ENCODE data around the gene RHOJ. TPM values are rescaled to one million over a fixed set of nuclear protein-coding genes. Genes with fewer than 3 reads are reported as not detected.
A peak's percentile ranks its signal among the peaks of the same experiment; 100 is the strongest.

RHOJ gene
- polyA plus RNA-seq, 4 donors: 0.45 to 11.1 (median 5.9) TPM

GRCh38 chr14:63210812-63211211 lies 6.6 kb downstream of the RHOJ start:
- Histone ChIP-seq H3K27me3 (ENCODE audit: control insufficient read depth in 3 of 3, insufficient read depth in 3 of 3, low read length in 3 of 3) (no peaks in the 10 kb centered on the region), H3K4me3 (ENCODE audit: low read depth in 1 of 3, low read length in 3 of 3) (no peak overlapping the region), H3K36me3 (ENCODE audit: control insufficient read depth in 3 of 3, insufficient read depth in 2 of 3, low read depth in 1 of 3, low read length in 3 of 3) (no peaks in the 10 kb centered on the region), H3K9me3 (ENCODE audit: control insufficient read depth in 2 of 2, insufficient read depth in 1 of 2, low read depth in 1 of 2, low read length in 1 of 2) (no peaks in the 10 kb centered on the region), H3K4me1 (ENCODE audit: control insufficient read depth in 3 of 3, insufficient read depth in 2 of 3, low read depth in 1 of 3, low read length in 2 of 3) (peaks cover 0 to 3% (median 0%) of the 10 kb centered on the region in 3 donors), H3K27ac (ENCODE audit: low read depth in 1 of 3, low read length in 2 of 3) (no peak overlapping the region)
- DNase-seq (no peak), FAIRE-seq (no peak)
- 0% methylated on average over 1 of the region's 1 CpG for WGBS, 3 donors

GRCh38 chr14:63212209-63212608 lies 8.0 kb downstream of the RHOJ start:
- Histone ChIP-seq H3K4me1 (ENCODE audit: control insufficient read depth in 3 of 3, insufficient read depth in 2 of 3, low read depth in 1 of 3, low read length in 2 of 3) (peaks cover 0 to 3% (median 0%) of the 10 kb centered on the region in 3 donors), H3K4me3 (ENCODE audit: low read depth in 1 of 3, low read length in 3 of 3) (no peak overlapping the region), H3K27ac (ENCODE audit: low read depth in 1 of 3, low read length in 2 of 3) (no peak overlapping the region), H3K27me3 (ENCODE audit: control insufficient read depth in 3 of 3, insufficient read depth in 3 of 3, low read length in 3 of 3) (no peaks in the 10 kb centered on the region), H3K9me3 (ENCODE audit: control insufficient read depth in 2 of 2, insufficient read depth in 1 of 2, low read depth in 1 of 2, low read length in 1 of 2) (no peaks in the 10 kb centered on the region), H3K36me3 (ENCODE audit: control insufficient read depth in 3 of 3, insufficient read depth in 2 of 3, low read depth in 1 of 3, low read length in 3 of 3) (no peaks in the 10 kb centered on the region)
- WGBS, 3 donors: 58 to 80% (median 71%) methylated on average over 2 of the region's 2 CpGs
- DNase-seq: no peak
- no peak for FAIRE-seq

GRCh38 chr14:63212776-63213500 lies 8.7 kb downstream of the RHOJ start:
- Histone ChIP-seq H3K4me1 (ENCODE audit: control insufficient read depth in 3 of 3, insufficient read depth in 2 of 3, low read depth in 1 of 3, low read length in 2 of 3) (peaks cover 0 to 3% (median 0%) of the 10 kb centered on the region in 3 donors), H3K27me3 (ENCODE audit: control insufficient read depth in 3 of 3, insufficient read depth in 3 of 3, low read length in 3 of 3) (no peaks in the 10 kb centered on the region), H3K36me3 (ENCODE audit: control insufficient read depth in 3 of 3, insufficient read depth in 2 of 3, low read depth in 1 of 3, low read length in 3 of 3) (no peaks in the 10 kb centered on the region), H3K4me3 (ENCODE audit: low read depth in 1 of 3, low read length in 3 of 3) (no peak overlapping the region), H3K9me3 (ENCODE audit: control insufficient read depth in 2 of 2, insufficient read depth in 1 of 2, low read depth in 1 of 2, low read length in 1 of 2) (no peaks in the 10 kb centered on the region), H3K27ac (ENCODE audit: low read depth in 1 of 3, low read length in 2 of 3) (no peak overlapping the region)
- no peak for FAIRE-seq
- DNase-seq: no peak
- 85 to 88% (median 87%) methylated on average over 2 of the region's 2 CpGs for WGBS, 3 donors

- Histone ChIP-seq H3K4me3 (ENCODE audit: low read depth in 1 of 3, low read length in 3 of 3) (no peak overlapping the region), H3K9me3 (ENCODE audit: control insufficient read depth in 2 of 2, insufficient read depth in 1 of 2, low read depth in 1 of 2, low read length in 1 of 2) (no peaks in the 10 kb centered on the region), H3K27me3 (ENCODE audit: control insufficient read depth in 3 of 3, insufficient read depth in 3 of 3, low read length in 3 of 3) (no peaks in the 10 kb centered on the region), H3K36me3 (ENCODE audit: control insufficient read depth in 3 of 3, insufficient read depth in 2 of 3, low read depth in 1 of 3, low read length in 3 of 3) (no peaks in the 10 kb centered on the region), H3K4me1 (ENCODE audit: control insufficient read depth in 3 of 3, insufficient read depth in 2 of 3, low read depth in 1 of 3, low read length in 2 of 3) (peaks cover 0 to 3% (median 0%) of the 10 kb centered on the region in 3 donors), H3K27ac (ENCODE audit: low read depth in 1 of 3, low read length in 2 of 3) (peak overlapping the region in 1 of 3 donors; percentile 53)
- WGBS, 3 donors: 71 to 81% (median 73%) methylated on average over 5 of the region's 5 CpGs
- no peak for FAIRE-seq
- no peak for DNase-seq
Observed at GRCh38 chr14:63214417-63215196, 10.4 kb downstream of the RHOJ start.

- DNase-seq: no peak
- H3K4me1 ChIP-seq (ENCODE audit: control insufficient read depth in 3 of 3, insufficient read depth in 2 of 3, low read depth in 1 of 3, low read length in 2 of 3): peaks cover 0 to under 1% (median 0%) of the 10 kb centered on the region in 3 donors
- 59 to 84% (median 72%) methylated on average over 3 of the region's 3 CpGs for WGBS, 3 donors
- H3K4me3 ChIP-seq (ENCODE audit: low read depth in 1 of 3, low read length in 3 of 3): no peak overlapping the region
- no peaks in the 10 kb centered on the region for H3K36me3 ChIP-seq (ENCODE audit: control insufficient read depth in 3 of 3, insufficient read depth in 2 of 3, low read depth in 1 of 3, low read length in 3 of 3)
- H3K9me3 ChIP-seq (ENCODE audit: control insufficient read depth in 2 of 2, insufficient read depth in 1 of 2, low read depth in 1 of 2, low read length in 1 of 2): no peaks in the 10 kb centered on the region
- no peak for FAIRE-seq
- H3K27me3 ChIP-seq (ENCODE audit: control insufficient read depth in 3 of 3, insufficient read depth in 3 of 3, low read length in 3 of 3): peaks cover 0 to 2% (median 0%) of the 10 kb centered on the region in 3 donors
- no peak overlapping the region for H3K27ac ChIP-seq (ENCODE audit: low read depth in 1 of 3, low read length in 2 of 3)
Observed at GRCh38 chr14:63220526-63220925, 16.3 kb downstream of the RHOJ start.

GRCh38 chr14:63223596-63223995 lies 19.4 kb downstream of the RHOJ start:
- Histone ChIP-seq H3K4me1 (ENCODE audit: control insufficient read depth in 3 of 3, insufficient read depth in 2 of 3, low read depth in 1 of 3, low read length in 2 of 3) (no peaks in the 10 kb centered on the region), H3K9me3 (ENCODE audit: control insufficient read depth in 2 of 2, insufficient read depth in 1 of 2, low read depth in 1 of 2, low read length in 1 of 2) (no peaks in the 10 kb centered on the region), H3K27ac (ENCODE audit: low read depth in 1 of 3, low read length in 2 of 3) (peak overlapping the region in 1 of 3 donors; percentile 25), H3K27me3 (ENCODE audit: control insufficient read depth in 3 of 3, insufficient read depth in 3 of 3, low read length in 3 of 3) (peaks cover 0 to 2% (median 0%) of the 10 kb centered on the region in 3 donors), H3K4me3 (ENCODE audit: low read depth in 1 of 3, low read length in 3 of 3) (no peak overlapping the region), H3K36me3 (ENCODE audit: control insufficient read depth in 3 of 3, insufficient read depth in 2 of 3, low read depth in 1 of 3, low read length in 3 of 3) (no peaks in the 10 kb centered on the region)
- FAIRE-seq (no peak), DNase-seq (no peak)
- 61 to 78% (median 73%) methylated on average over 3 of the region's 3 CpGs for WGBS, 3 donors

GRCh38 chr14:63224196-63224595 lies 20.0 kb downstream of the RHOJ start:
- H3K36me3 ChIP-seq (ENCODE audit: control insufficient read depth in 3 of 3, insufficient read depth in 2 of 3, low read depth in 1 of 3, low read length in 3 of 3): no peaks in the 10 kb centered on the region
- H3K27me3 ChIP-seq (ENCODE audit: control insufficient read depth in 3 of 3, insufficient read depth in 3 of 3, low read length in 3 of 3): peaks cover 0 to 2% (median 0%) of the 10 kb centered on the region in 3 donors
- peak overlapping the region in 1 of 3 donors; percentile 55 for H3K27ac ChIP-seq (ENCODE audit: low read depth in 1 of 3, low read length in 2 of 3)
- H3K4me1 ChIP-seq (ENCODE audit: control insufficient read depth in 3 of 3, insufficient read depth in 2 of 3, low read depth in 1 of 3, low read length in 2 of 3): no peaks in the 10 kb centered on the region
- WGBS, 3 donors: 61 to 75% (median 62%) methylated on average over 4 of the region's 4 CpGs
- FAIRE-seq (no peak), DNase-seq (peak in 1 of 2 donors; percentile 6)
- no peak overlapping the region for H3K4me3 ChIP-seq (ENCODE audit: low read depth in 1 of 3, low read length in 3 of 3)
- no peaks in the 10 kb centered on the region for H3K9me3 ChIP-seq (ENCODE audit: control insufficient read depth in 2 of 2, insufficient read depth in 1 of 2, low read depth in 1 of 2, low read length in 1 of 2)

GRCh38 chr14:63228217-63228616 lies 24.0 kb downstream of the RHOJ start:
- no peak overlapping the region for H3K27ac ChIP-seq (ENCODE audit: low read depth in 1 of 3, low read length in 2 of 3)
- H3K4me3 ChIP-seq (ENCODE audit: low read depth in 1 of 3, low read length in 3 of 3): no peak overlapping the region
- no peaks in the 10 kb centered on the region for H3K4me1 ChIP-seq (ENCODE audit: control insufficient read depth in 3 of 3, insufficient read depth in 2 of 3, low read depth in 1 of 3, low read length in 2 of 3)
- H3K27me3 ChIP-seq (ENCODE audit: control insufficient read depth in 3 of 3, insufficient read depth in 3 of 3, low read length in 3 of 3): no peaks in the 10 kb centered on the region
- no peaks in the 10 kb centered on the region for H3K36me3 ChIP-seq (ENCODE audit: control insufficient read depth in 3 of 3, insufficient read depth in 2 of 3, low read depth in 1 of 3, low read length in 3 of 3)
- DNase-seq: no peak
- FAIRE-seq: no peak
- WGBS, 3 donors: 70 to 81% (median 75%) methylated on average over 2 of the region's 2 CpGs
- H3K9me3 ChIP-seq (ENCODE audit: control insufficient read depth in 2 of 2, insufficient read depth in 1 of 2, low read depth in 1 of 2, low read length in 1 of 2): no peaks in the 10 kb centered on the region
